Mesenchymal stem cell (in vitro differentiated cells and primary cell): ENCODE results near the gene SLC1A2.
A peak's percentile ranks its signal among the peaks of the same experiment; 100 is the strongest.

Experiments used
- DNase-seq: peaks from one replicate; pipeline ENCODE4 v3.0.0-alpha.2; 2013
- H2AFZ ChIP-seq: one replicate; pipeline ENCODE4 v1.6.1; 2013; ENCODE audit warnings: low read depth, mild to moderate bottlenecking, control low read depth, inconsistent platforms, low read length, moderate library complexity
- H2AK5ac ChIP-seq: 2 replicates; pipeline ENCODE4 v1.6.1; 2013; ENCODE audit warnings: low read length, moderate library complexity, mild to moderate bottlenecking, inconsistent platforms; ENCODE audit not compliant: severe bottlenecking
- H2BK120ac ChIP-seq: one replicate; pipeline ENCODE4 v1.6.1; 2013; ENCODE audit warnings: low read depth, mild to moderate bottlenecking, inconsistent platforms, low read length, moderate library complexity
- H2BK12ac ChIP-seq, 2 experiments: one replicate each; pipeline ENCODE4 v1.6.1; 2013; ENCODE audit warnings: inconsistent platforms in 2 of 2, low read length in 2 of 2, mild to moderate bottlenecking in 2 of 2, moderate library complexity in 2 of 2, control low read depth in 1 of 2
- H2BK15ac ChIP-seq: one replicate; pipeline ENCODE4 v1.6.1; 2013; ENCODE audit warnings: mild to moderate bottlenecking, low read depth, inconsistent platforms; ENCODE audit not compliant: poor library complexity, severe bottlenecking
- H2BK5ac ChIP-seq: 2 replicates; pipeline ENCODE4 v1.6.1; 2013; ENCODE audit warnings: low read depth, mild to moderate bottlenecking, low read length, control low read depth, inconsistent platforms; ENCODE audit not compliant: poor library complexity, severe bottlenecking
- H3K14ac ChIP-seq, 2 experiments: one replicate each; pipeline ENCODE4 v1.6.1; 2013; ENCODE audit warnings: inconsistent platforms in 2 of 2, low read length in 2 of 2, control low read depth in 1 of 2, mild to moderate bottlenecking in 1 of 2, moderate library complexity in 1 of 2
- H3K18ac ChIP-seq, 2 experiments: one replicate each; pipeline ENCODE4 v1.6.1; 2013; ENCODE audit warnings: inconsistent platforms in 2 of 2, low read length in 2 of 2, control low read depth in 1 of 2, low read depth in 1 of 2, mild to moderate bottlenecking in 1 of 2
- H3K23ac ChIP-seq, 2 experiments: one replicate each; pipeline ENCODE4 v1.6.1; 2013; ENCODE audit warnings: inconsistent platforms in 2 of 2, low read length in 2 of 2, mild to moderate bottlenecking in 2 of 2, moderate library complexity in 2 of 2, control low read depth in 1 of 2
- H3K27ac ChIP-seq: 2 replicates; pipeline ENCODE4 v1.5.1; 2013; ENCODE audit warnings: mild to moderate bottlenecking, moderate library complexity, low read length, control low read depth, inconsistent platforms; ENCODE audit not compliant: poor library complexity, severe bottlenecking
- H3K27me3 ChIP-seq, 2 experiments: 2 replicates each; pipeline versions ENCODE4 v1.6.1 to v1.7.0; 2013; ENCODE audit warnings: low read length in 2 of 2, mild to moderate bottlenecking in 2 of 2, moderate library complexity in 2 of 2, control low read depth in 1 of 2, inconsistent platforms in 1 of 2; ENCODE audit not compliant: control insufficient read depth in 1 of 2, insufficient read depth in 1 of 2
- H3K36me3 ChIP-seq, 2 experiments: 2 replicates each; pipeline versions ENCODE4 v1.6.1 to v1.7.0; 2013; ENCODE audit warnings: low read length in 2 of 2, control low read depth in 1 of 2, inconsistent platforms in 1 of 2, low read depth in 1 of 2, mild to moderate bottlenecking in 1 of 2; ENCODE audit not compliant: insufficient read depth in 2 of 2, control insufficient read depth in 1 of 2
- H3K4ac ChIP-seq, 2 experiments: one replicate each; pipeline ENCODE4 v1.6.1; 2013; ENCODE audit warnings: inconsistent platforms in 2 of 2, low read length in 2 of 2, mild to moderate bottlenecking in 2 of 2, moderate library complexity in 2 of 2, control low read depth in 1 of 2, low read depth in 1 of 2
- H3K4me1 ChIP-seq: 2 replicates; pipeline ENCODE4 v1.6.1; 2013; ENCODE audit warnings: low read depth, low read length, control low read depth; ENCODE audit not compliant: control insufficient read depth, insufficient read depth
- H3K4me2 ChIP-seq: 2 replicates; pipeline ENCODE4 v1.6.1; 2013; ENCODE audit warnings: low read length, mild to moderate bottlenecking, inconsistent platforms; ENCODE audit not compliant: poor library complexity, severe bottlenecking
- H3K4me3 ChIP-seq, 2 experiments: 2 replicates each; pipeline versions ENCODE4 v1.5.1 to v1.7.0; 2013; ENCODE audit warnings: low read length in 2 of 2, mild to moderate bottlenecking in 2 of 2, control low read depth in 1 of 2, low read depth in 1 of 2; ENCODE audit not compliant: insufficient read depth in 1 of 2
- H3K79me1 ChIP-seq: replicated peaks from 2 replicates; pipeline ENCODE4 v1.6.1; 2013; ENCODE audit warnings: mild to moderate bottlenecking, control low read depth, low read length, inconsistent platforms; ENCODE audit not compliant: poor library complexity, severe bottlenecking
- H3K9ac ChIP-seq: 2 replicates; pipeline ENCODE4 v1.7.0; 2013; ENCODE audit warnings: mild to moderate bottlenecking, low read length, moderate library complexity
- H3K9me3 ChIP-seq: 2 replicates; pipeline ENCODE4 v1.7.0; 2013; ENCODE audit warnings: mild to moderate bottlenecking, low read length; ENCODE audit not compliant: control insufficient read depth
- H4K8ac ChIP-seq: one replicate; pipeline ENCODE4 v1.6.1; 2013; ENCODE audit warnings: inconsistent platforms, mild to moderate bottlenecking, low read length, moderate library complexity
- H4K91ac ChIP-seq: one replicate; pipeline ENCODE4 v1.6.1; 2013; ENCODE audit warnings: mild to moderate bottlenecking, low read length, inconsistent platforms
- WGBS: methylation state at CpG from one replicate; pipeline ENCODE4 v1.1.7; 2013; ENCODE audit warnings: mixed read lengths; 5-methylcytosine and 5-hydroxymethylcytosine counted together

SLC1A2 gene

DNA sequence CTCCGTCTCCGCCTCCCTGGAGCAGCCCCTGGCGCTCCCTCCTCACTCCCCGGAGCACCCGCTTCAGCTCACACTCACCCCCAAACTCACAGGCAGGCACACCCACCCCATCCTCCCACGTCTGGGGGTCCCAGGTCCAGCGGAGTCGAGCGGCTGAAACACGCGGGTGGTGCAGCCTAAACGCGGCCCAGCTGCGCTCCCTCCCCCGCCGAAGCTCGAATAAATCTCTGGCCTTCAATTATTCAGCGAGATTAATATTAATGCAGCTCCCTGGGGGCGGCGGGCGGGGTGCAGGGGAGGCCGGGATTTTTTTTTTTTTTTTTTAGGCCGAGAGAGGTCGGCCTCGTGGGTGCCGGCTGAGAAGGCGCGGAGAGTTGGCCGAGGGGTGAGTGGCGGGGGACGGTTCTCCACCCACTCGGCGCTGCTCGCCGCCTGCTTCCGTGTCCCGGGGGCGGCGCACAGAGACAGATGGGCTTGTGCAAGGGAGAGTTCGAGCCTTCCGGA lies 524 bp upstream of the SLC1A2 start:
- no peak overlapping the region for H4K8ac ChIP-seq
- no peak overlapping the region for H2AFZ ChIP-seq
- no peak overlapping the region for H2BK12ac ChIP-seq
- H3K27ac ChIP-seq, result no peak overlapping the region
- no peaks in the 10 kb centered on the region for H3K79me1 ChIP-seq
- H2BK5ac ChIP-seq, result no peak overlapping the region
- peaks cover 0 to 88% of the 10 kb centered on the region in 2 experiments for H3K27me3 ChIP-seq
- H3K4me1 ChIP-seq, result peaks cover 17% of the 10 kb centered on the region
- no peak overlapping the region for H3K18ac ChIP-seq
- no peak overlapping the region for H2AK5ac ChIP-seq
- H3K4ac ChIP-seq, result no peak overlapping the region
- H3K23ac ChIP-seq, result no peak overlapping the region
- peak overlapping the region in 1 of 2 experiments; percentile 67 for H3K4me3 ChIP-seq
- H3K14ac ChIP-seq, result no peak overlapping the region
- peak overlapping the region; percentile 99 for H3K4me2 ChIP-seq
- no peak overlapping the region for H4K91ac ChIP-seq
- no peak overlapping the region for H2BK15ac ChIP-seq
- WGBS, result 2% methylated on average over 40 of the region's 41 CpGs
- H2BK120ac ChIP-seq, result no peak overlapping the region
- DNase-seq, result peak; percentile 7
- H3K9ac ChIP-seq, result peak overlapping the region; percentile 70
- H3K9me3 ChIP-seq, result no peaks in the 10 kb centered on the region
- peaks cover 0 to 57% of the 10 kb centered on the region in 2 experiments for H3K36me3 ChIP-seq

DNA sequence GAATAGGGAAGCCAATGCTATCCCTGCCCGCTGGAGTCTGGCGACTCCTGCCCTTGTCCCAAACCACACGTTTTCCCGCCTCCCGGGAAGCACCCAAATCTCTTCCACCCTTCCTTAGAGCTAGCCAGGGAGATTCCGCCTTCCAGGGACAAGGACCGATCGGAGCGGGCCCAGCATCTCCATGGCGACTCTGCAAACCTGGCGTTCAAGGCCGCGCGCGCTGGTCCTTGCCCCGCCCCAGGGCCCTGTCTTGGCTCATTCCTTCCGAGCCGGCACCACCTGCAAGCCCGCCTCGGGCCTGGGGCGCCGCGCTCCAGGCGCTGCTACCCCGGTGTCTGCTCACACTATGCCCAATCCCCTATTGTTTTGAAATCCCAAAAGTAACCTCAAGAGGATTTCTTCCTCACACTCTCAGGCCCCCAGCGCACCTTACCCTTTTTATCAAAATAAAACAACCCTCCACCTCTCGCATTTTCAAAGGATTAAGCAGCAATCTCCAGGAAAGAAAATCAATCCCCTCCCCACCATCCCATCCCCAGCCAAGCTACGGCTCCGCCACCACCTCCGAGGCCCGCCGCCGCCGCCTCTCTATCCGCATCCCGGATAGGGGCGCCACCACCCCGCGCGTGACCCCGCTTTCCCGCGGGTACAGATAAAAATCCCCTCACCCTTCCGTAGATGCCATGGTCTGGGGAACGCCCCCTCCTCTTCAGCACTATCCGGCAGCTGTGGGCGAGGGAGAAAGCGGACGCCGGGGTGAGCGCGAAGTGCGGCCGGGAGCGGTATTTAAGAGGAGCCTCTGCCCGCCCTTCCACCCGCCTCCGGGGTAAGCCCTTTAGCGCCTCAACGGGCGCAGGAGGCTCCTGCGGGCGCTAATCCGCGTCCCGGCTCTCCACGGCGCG lies 825 bp downstream of the SLC1A2 start:
- H2BK5ac ChIP-seq, result no peak overlapping the region
- H3K4me2 ChIP-seq, result peak overlapping the region; percentile 99
- H3K9me3 ChIP-seq, result no peaks in the 10 kb centered on the region
- H2BK120ac ChIP-seq, result no peak overlapping the region
- WGBS, result 1% methylated on average over 65 of the region's 69 CpGs
- H3K79me1 ChIP-seq, result no peaks in the 10 kb centered on the region
- peak; percentile 26 for DNase-seq
- no peak overlapping the region for H3K4ac ChIP-seq
- no peak overlapping the region for H3K23ac ChIP-seq
- no peak overlapping the region for H2BK15ac ChIP-seq
- no peak overlapping the region for H2AK5ac ChIP-seq
- H3K36me3 ChIP-seq, result peaks cover 0 to 55% of the 10 kb centered on the region in 2 experiments
- peaks cover 0 to 89% of the 10 kb centered on the region in 2 experiments for H3K27me3 ChIP-seq
- no peak overlapping the region for H3K14ac ChIP-seq
- H2BK12ac ChIP-seq, result no peak overlapping the region
- no peak overlapping the region for H2AFZ ChIP-seq
- no peak overlapping the region for H4K91ac ChIP-seq
- no peak overlapping the region for H4K8ac ChIP-seq
- H3K4me1 ChIP-seq, result peaks cover 17% of the 10 kb centered on the region
- peak overlapping the region; percentile 51 to 67 for H3K4me3 ChIP-seq
- H3K9ac ChIP-seq, result peak overlapping the region; percentile 33
- H3K27ac ChIP-seq, result no peak overlapping the region
- H3K18ac ChIP-seq, result no peak overlapping the region

DNA sequence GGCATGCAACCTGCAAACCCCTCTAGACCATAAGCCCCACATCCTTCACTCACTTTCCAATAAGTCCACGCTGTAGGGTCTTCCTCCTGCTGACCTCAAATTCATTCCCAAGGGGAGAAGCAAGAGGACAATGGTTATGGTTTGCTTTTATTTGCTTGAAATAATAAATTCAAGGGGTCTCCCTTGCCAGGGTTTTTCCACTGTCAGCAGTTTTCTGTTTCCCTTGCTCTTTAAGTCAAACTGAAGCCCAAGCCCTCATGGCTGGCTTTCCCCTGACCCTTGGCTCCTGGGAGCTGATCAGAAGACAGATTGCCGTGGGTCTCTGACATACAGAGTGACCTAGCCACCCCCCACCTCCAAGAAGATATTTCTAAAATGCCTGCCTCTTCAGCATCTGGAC lies 3.9 kb downstream of the SLC1A2 start:
- peaks cover 0 to 70% of the 10 kb centered on the region in 2 experiments for H3K27me3 ChIP-seq

DNA sequence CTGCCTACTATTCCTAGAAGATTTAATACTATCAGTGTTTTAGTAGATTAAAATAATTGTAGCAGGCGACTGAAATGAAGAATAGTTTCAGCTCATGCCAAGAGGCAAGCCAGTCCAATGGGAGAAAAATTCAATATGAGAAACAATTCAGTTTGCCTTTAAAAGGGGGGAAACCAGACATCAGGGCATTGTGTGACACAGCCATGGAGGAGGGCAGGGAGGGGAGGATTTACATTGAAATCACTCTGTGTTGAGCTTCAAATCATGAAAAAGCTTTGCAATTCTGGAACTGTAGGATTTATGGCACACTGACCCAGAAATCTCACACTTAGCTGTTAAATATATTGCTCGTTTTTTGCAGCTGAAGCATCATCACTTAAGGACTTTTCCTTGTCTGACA lies 4.6 kb downstream of the SLC1A2 start:
- no peak overlapping the region for H2BK15ac ChIP-seq
- DNase-seq, result no peak
- peaks cover 0 to 49% of the 10 kb centered on the region in 2 experiments for H3K36me3 ChIP-seq
- no peak overlapping the region for H3K4me3 ChIP-seq
- no peaks in the 10 kb centered on the region for H3K79me1 ChIP-seq
- no peak overlapping the region for H4K91ac ChIP-seq
- no peaks in the 10 kb centered on the region for H3K9me3 ChIP-seq
- no peak overlapping the region for H4K8ac ChIP-seq
- H3K4ac ChIP-seq, result no peak overlapping the region
- H3K18ac ChIP-seq, result no peak overlapping the region
- no peak overlapping the region for H2BK12ac ChIP-seq
- peaks cover 0 to 65% of the 10 kb centered on the region in 2 experiments for H3K27me3 ChIP-seq
- H2BK120ac ChIP-seq, result no peak overlapping the region
- H3K4me1 ChIP-seq, result peaks cover 15% of the 10 kb centered on the region
- H3K27ac ChIP-seq, result no peak overlapping the region
- H3K14ac ChIP-seq, result no peak overlapping the region
- WGBS, result 75% methylated on average over 1 of the region's 2 CpGs
- no peak overlapping the region for H2BK5ac ChIP-seq
- H3K9ac ChIP-seq, result no peak overlapping the region
- H2AK5ac ChIP-seq, result no peak overlapping the region
- no peak overlapping the region for H3K23ac ChIP-seq
- H2AFZ ChIP-seq, result no peak overlapping the region
- H3K4me2 ChIP-seq, result no peak overlapping the region

More for the DNA sequence above, 3.9 kb downstream of the SLC1A2 start:
- Histone ChIP-seq H3K23ac (no peak overlapping the region), H3K27ac (no peak overlapping the region), H3K9me3 (no peaks in the 10 kb centered on the region), H3K36me3 (peaks cover 0 to 46% of the 10 kb centered on the region in 2 experiments), H3K4me1 (peaks cover 17% of the 10 kb centered on the region), H3K18ac (no peak overlapping the region), H2AFZ (no peak overlapping the region), H3K4me3 (no peak overlapping the region), H4K91ac (no peak overlapping the region), H3K9ac (no peak overlapping the region), H2BK120ac (no peak overlapping the region), H2BK5ac (no peak overlapping the region), H3K79me1 (no peaks in the 10 kb centered on the region), H3K4ac (no peak overlapping the region), H2AK5ac (no peak overlapping the region), H2BK15ac (no peak overlapping the region), H3K4me2 (no peak overlapping the region), H4K8ac (no peak overlapping the region), H3K14ac (no peak overlapping the region), H2BK12ac (no peak overlapping the region)
- WGBS, result 42% methylated on average over 1 of the region's 2 CpGs
- no peak for DNase-seq
